IPS DF 6.9 (cell line): ENCODE measurements around the gene ATF5.

ENCODE experiments used
- DNase-seq: peaks from one replicate; pipeline ENCODE4 v3.0.0-alpha.2; 2013; ENCODE audit warnings: low read depth, low spot score
- H3K27ac ChIP-seq: one replicate; pipeline ENCODE4 v1.5.1; 2013; ENCODE audit warnings: low read length, control low read depth
- H3K27me3 ChIP-seq: 2 replicates; pipeline ENCODE4 v1.6.1; 2013; ENCODE audit warnings: mild to moderate bottlenecking, low read length; ENCODE audit not compliant: control insufficient read depth, insufficient read depth
- H3K36me3 ChIP-seq: 2 replicates; pipeline ENCODE4 v1.6.1; 2013; ENCODE audit warnings: low read length; ENCODE audit not compliant: control insufficient read depth, insufficient read depth
- H3K4me1 ChIP-seq: 2 replicates; pipeline ENCODE4 v1.6.1; 2013; ENCODE audit warnings: low read length; ENCODE audit not compliant: control insufficient read depth, insufficient read depth
- H3K4me3 ChIP-seq: 2 replicates; pipeline ENCODE4 v1.5.1; 2013; ENCODE audit warnings: mild to moderate bottlenecking, low read length
- H3K9me3 ChIP-seq: 2 replicates; pipeline ENCODE4 v1.6.1; 2013; ENCODE audit warnings: low read length, inconsistent platforms; ENCODE audit not compliant: control insufficient read depth, insufficient read depth
- WGBS: extraction: QIAGEN DNeasy Blood & Tissue Kit; methylation state at CpG from one replicate; pipeline ENCODE4 v1.1.7; 2013; ENCODE audit warnings: mixed read lengths, missing lambda C conversion rate; ENCODE audit not compliant: insufficient read length, insufficient coverage; 5-methylcytosine and 5-hydroxymethylcytosine counted together

ATF5 gene

GRCh38 chr19:49887665-49888509, 41.1 kb upstream of the ATF5 start:
- no peak for DNase-seq

GRCh38 chr19:49888510-49888824, 40.5 kb upstream of the ATF5 start:
- H3K27ac ChIP-seq = no peak overlapping the region
- H3K9me3 ChIP-seq = no peaks in the 10 kb centered on the region
- H3K4me1 ChIP-seq = peaks cover 2% of the 10 kb centered on the region; the same call in 1 of the 2 replicates
- WGBS = no CpG with 5 or more reads among the region's 18 CpGs
- H3K4me3 ChIP-seq = no peak overlapping the region
- peaks cover 17% of the 10 kb centered on the region for H3K36me3 ChIP-seq
- no peaks in the 10 kb centered on the region for H3K27me3 ChIP-seq
- DNase-seq = no peak

More at GRCh38 chr19:49887665-49888509, 41.1 kb upstream of the ATF5 start:
- no CpG with 5 or more reads among the region's 54 CpGs for WGBS
- Histone ChIP-seq H3K9me3 (no peaks in the 10 kb centered on the region), H3K4me1 (peaks cover 2% of the 10 kb centered on the region; the same call in 1 of the 2 replicates), H3K36me3 (peaks cover 22% of the 10 kb centered on the region), H3K27me3 (no peaks in the 10 kb centered on the region), H3K4me3 (no peak overlapping the region), H3K27ac (no peak overlapping the region)

GRCh38 chr19:49889038-49889686, 39.8 kb upstream of the ATF5 start:
- no CpG with 5 or more reads among the region's 23 CpGs for WGBS
- DNase-seq = no peak
- Histone ChIP-seq H3K36me3 (peaks cover 11% of the 10 kb centered on the region), H3K4me1 (peaks cover 2% of the 10 kb centered on the region; the same call in 1 of the 2 replicates), H3K4me3 (no peak overlapping the region), H3K27me3 (no peaks in the 10 kb centered on the region), H3K27ac (no peak overlapping the region), H3K9me3 (no peaks in the 10 kb centered on the region)

- peaks cover 2% of the 10 kb centered on the region; the same call in 1 of the 2 replicates for H3K4me1 ChIP-seq
- H3K36me3 ChIP-seq = peaks cover 4% of the 10 kb centered on the region
- no CpG with 5 or more reads among the region's 71 CpGs for WGBS
- DNase-seq = no peak
- peak overlapping the region; percentile 43; the same call in 1 of the 2 replicates for H3K4me3 ChIP-seq
- H3K9me3 ChIP-seq = no peaks in the 10 kb centered on the region
- H3K27ac ChIP-seq = no peak overlapping the region
- H3K27me3 ChIP-seq = no peaks in the 10 kb centered on the region
Measured at GRCh38 chr19:49889687-49890348, 39.2 kb upstream of the ATF5 start.

GRCh38 chr19:49890349-49891311, 38.4 kb upstream of the ATF5 start:
- no peaks in the 10 kb centered on the region for H3K9me3 ChIP-seq
- peaks cover 2% of the 10 kb centered on the region; the same call in 1 of the 2 replicates for H3K4me1 ChIP-seq
- no peaks in the 10 kb centered on the region for H3K27me3 ChIP-seq
- DNase-seq = no peak
- peaks cover 3% of the 10 kb centered on the region for H3K36me3 ChIP-seq
- no CpG with 5 or more reads among the region's 69 CpGs for WGBS
- peak overlapping the region; percentile 43; the same call in 1 of the 2 replicates for H3K4me3 ChIP-seq
- no peak overlapping the region for H3K27ac ChIP-seq

GRCh38 chr19:49891393-49891792, 37.6 kb upstream of the ATF5 start:
- no peak overlapping the region for H3K27ac ChIP-seq

GRCh38 chr19:49892716-49893115, 36.3 kb upstream of the ATF5 start:
- Histone ChIP-seq H3K4me3 (no peak overlapping the region), H3K9me3 (no peaks in the 10 kb centered on the region), H3K36me3 (no peaks in the 10 kb centered on the region), H3K4me1 (peaks cover 2% of the 10 kb centered on the region; the same call in 1 of the 2 replicates), H3K27ac (no peak overlapping the region), H3K27me3 (no peaks in the 10 kb centered on the region)
- no peak for DNase-seq
- WGBS = no CpG with 5 or more reads among the region's 1 CpG

More at GRCh38 chr19:49891393-49891792, 37.6 kb upstream of the ATF5 start:
- Histone ChIP-seq H3K4me3 (no peak overlapping the region), H3K36me3 (peaks cover 3% of the 10 kb centered on the region), H3K27me3 (no peaks in the 10 kb centered on the region), H3K4me1 (peaks cover 2% of the 10 kb centered on the region; the same call in 1 of the 2 replicates), H3K9me3 (no peaks in the 10 kb centered on the region)
- no peak for DNase-seq
- no CpG with 5 or more reads among the region's 17 CpGs for WGBS

- no peaks in the 10 kb centered on the region for H3K9me3 ChIP-seq
- WGBS = no CpG with 5 or more reads among the region's 18 CpGs
- no peak overlapping the region for H3K27ac ChIP-seq
- H3K4me1 ChIP-seq = peaks cover 2% of the 10 kb centered on the region; the same call in 1 of the 2 replicates
- DNase-seq = no peak
- no peak overlapping the region for H3K4me3 ChIP-seq
- no peaks in the 10 kb centered on the region for H3K36me3 ChIP-seq
- H3K27me3 ChIP-seq = no peaks in the 10 kb centered on the region
Measured at GRCh38 chr19:49894011-49894664, 34.9 kb upstream of the ATF5 start.

- Histone ChIP-seq H3K27ac (no peak overlapping the region), H3K9me3 (no peaks in the 10 kb centered on the region), H3K4me3 (no peak overlapping the region)
Measured at GRCh38 chr19:49894879-49895565, 34.0 kb upstream of the ATF5 start.

More at GRCh38 chr19:49894879-49895565, 34.0 kb upstream of the ATF5 start:
- H3K4me1 ChIP-seq = peaks cover 2% of the 10 kb centered on the region; the same call in 1 of the 2 replicates
- DNase-seq = no peak
- no peaks in the 10 kb centered on the region for H3K27me3 ChIP-seq
- no CpG with 5 or more reads among the region's 17 CpGs for WGBS
- no peaks in the 10 kb centered on the region for H3K36me3 ChIP-seq
